ENCODE results near the gene BRICD5.

Gene BRICD5

DNA sequence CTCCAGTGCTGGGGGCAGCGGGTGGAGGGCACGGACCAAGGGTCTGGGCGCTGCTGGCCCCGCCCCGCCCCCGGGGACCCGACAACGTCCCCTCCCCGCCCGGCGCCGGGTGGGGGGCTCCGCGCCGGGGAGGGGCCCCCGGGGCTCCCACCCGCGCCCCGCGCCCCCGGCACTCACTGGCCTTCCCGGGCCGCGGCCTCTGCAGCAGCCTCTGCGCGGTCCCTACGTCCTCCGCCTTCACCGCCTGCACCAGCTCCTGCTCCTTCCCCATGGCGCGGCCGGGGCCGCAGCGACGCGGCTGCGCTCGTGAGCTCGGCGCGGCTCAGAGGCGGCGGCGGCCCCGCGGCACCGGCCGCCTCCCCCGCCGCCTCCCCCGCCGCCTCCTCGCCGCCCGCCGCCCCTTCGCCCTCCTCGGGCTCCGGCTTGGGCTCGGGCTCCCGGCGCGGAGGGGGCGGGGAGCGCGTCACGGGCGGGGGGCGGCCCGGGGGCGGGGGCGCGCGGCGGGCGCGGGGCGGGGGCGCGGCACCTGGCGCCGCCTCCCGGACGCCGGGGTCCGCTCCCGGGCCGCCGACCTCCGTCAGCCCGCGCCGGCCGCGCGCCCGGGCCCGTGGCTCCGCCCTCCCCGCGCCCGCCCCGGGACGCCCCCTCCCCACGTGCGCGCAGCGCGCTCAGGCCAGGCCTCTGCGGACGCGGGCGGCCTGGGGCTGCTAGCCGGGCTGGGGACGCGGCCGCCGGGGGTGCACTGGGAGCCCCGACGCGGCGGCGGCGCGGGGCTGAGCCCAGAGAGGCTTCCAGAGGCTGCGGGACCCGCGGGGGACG is 14.3 kb downstream of the BRICD5 start, which contains the start of gene CASKIN1:
Gene CASKIN1, minus strand, starts transcription at position 444 of the 819 bp plus-strand sequence. Its CDS starts 173 bp downstream, at position 271.
- H3K27me3 ChIP-seq (ENCODE audit: insufficient read depth, low read length): no peaks in the 10 kb centered on the region
- peak within 1 kb of the TSS; percentile 57 for H3K4me3 ChIP-seq (ENCODE audit: low read length)
- no peaks in the 10 kb centered on the region for H3K9me3 ChIP-seq (ENCODE audit: low read length)
- H2AFZ ChIP-seq (ENCODE audit: low read depth, low read length): peak within 1 kb of the TSS; percentile 31
- H3K36me3 ChIP-seq (ENCODE audit: insufficient read depth, low read length): no peaks in the 10 kb centered on the region
- peaks cover 19% of the 10 kb centered on the region for H3K4me1 ChIP-seq (ENCODE audit: insufficient read depth, low read length)

DNA sequence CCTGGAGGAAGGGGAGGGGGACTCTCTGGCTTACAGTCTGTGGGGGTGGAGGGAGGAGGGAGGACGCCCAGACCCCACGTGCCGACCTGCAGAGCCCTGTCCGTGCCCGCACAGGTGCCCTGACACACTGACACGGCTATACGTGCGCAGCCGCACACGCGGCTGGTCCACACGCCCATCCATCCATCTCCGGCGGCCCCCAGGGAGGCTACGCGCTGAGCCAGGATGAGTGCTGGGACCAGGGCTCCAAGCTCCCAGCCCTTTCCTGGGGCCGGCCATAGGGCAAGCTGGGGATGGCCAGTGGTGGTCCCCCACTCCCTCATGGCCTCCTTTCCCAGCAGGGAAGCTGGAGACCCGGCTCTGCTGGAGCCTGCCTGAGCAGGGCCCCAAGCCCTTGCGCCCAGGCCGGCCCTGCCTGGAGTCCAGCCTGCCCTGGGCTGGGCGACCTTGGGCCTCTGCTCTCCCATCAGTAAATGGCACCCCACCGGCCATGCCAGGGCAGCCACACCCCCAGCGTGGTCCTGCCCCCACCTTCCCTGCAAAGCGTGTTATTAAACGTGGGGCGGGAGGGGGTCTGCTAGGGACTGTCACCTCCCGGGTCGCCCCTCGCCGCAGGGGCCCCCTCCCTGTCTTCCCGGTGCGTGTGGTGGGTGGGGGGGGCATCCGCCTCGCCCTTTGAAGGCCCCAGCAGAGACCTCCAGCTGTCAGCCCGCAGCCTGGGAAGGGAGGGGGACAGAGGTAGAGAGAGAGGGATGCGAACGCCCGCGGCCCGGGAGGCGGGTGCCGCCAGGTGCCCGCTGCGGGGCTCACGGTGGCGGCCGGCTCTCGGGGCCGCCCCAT is 15.1 kb downstream of the BRICD5 start:
- Histone ChIP-seq H2AFZ (ENCODE audit: low read depth, low read length) (peak overlapping the region; percentile 31), H3K4me1 (ENCODE audit: insufficient read depth, low read length) (peaks cover 19% of the 10 kb centered on the region), H3K27me3 (ENCODE audit: insufficient read depth, low read length) (no peaks in the 10 kb centered on the region), H3K4me3 (ENCODE audit: low read length) (peak overlapping the region; percentile 57), H3K9me3 (ENCODE audit: low read length) (no peaks in the 10 kb centered on the region), H3K36me3 (ENCODE audit: insufficient read depth, low read length) (no peaks in the 10 kb centered on the region)

GRCh38 chr16:2194852-2195321 is 15.8 kb downstream of the BRICD5 start:
- H2AFZ ChIP-seq (ENCODE audit: low read depth, low read length): no peak overlapping the region
- H3K4me1 ChIP-seq (ENCODE audit: insufficient read depth, low read length): peaks cover 26% of the 10 kb centered on the region
- H3K36me3 ChIP-seq (ENCODE audit: insufficient read depth, low read length): no peaks in the 10 kb centered on the region
- no peaks in the 10 kb centered on the region for H3K9me3 ChIP-seq (ENCODE audit: low read length)
- no peak overlapping the region for H3K4me3 ChIP-seq (ENCODE audit: low read length)
- no peaks in the 10 kb centered on the region for H3K27me3 ChIP-seq (ENCODE audit: insufficient read depth, low read length)

- Histone ChIP-seq H3K36me3 (ENCODE audit: insufficient read depth, low read length) (no peaks in the 10 kb centered on the region), H3K9me3 (ENCODE audit: low read length) (no peaks in the 10 kb centered on the region), H3K27me3 (ENCODE audit: insufficient read depth, low read length) (no peaks in the 10 kb centered on the region), H3K4me3 (ENCODE audit: low read length) (no peak overlapping the region), H3K4me1 (ENCODE audit: insufficient read depth, low read length) (peaks cover 26% of the 10 kb centered on the region), H2AFZ (ENCODE audit: low read depth, low read length) (no peak overlapping the region)
These were observed 16.4 kb downstream of the BRICD5 start for GRCh38 chr16:2194166-2194834.

- Histone ChIP-seq H3K27me3 (ENCODE audit: insufficient read depth, low read length) (no peaks in the 10 kb centered on the region), H3K36me3 (ENCODE audit: insufficient read depth, low read length) (no peaks in the 10 kb centered on the region), H3K4me3 (ENCODE audit: low read length) (no peak overlapping the region), H2AFZ (ENCODE audit: low read depth, low read length) (no peak overlapping the region), H3K9me3 (ENCODE audit: low read length) (no peaks in the 10 kb centered on the region), H3K4me1 (ENCODE audit: insufficient read depth, low read length) (peaks cover 26% of the 10 kb centered on the region)
These were observed 19.3 kb downstream of the BRICD5 start for GRCh38 chr16:2191446-2191706.

- no peak overlapping the region for H2AFZ ChIP-seq (ENCODE audit: low read depth, low read length)
- no peaks in the 10 kb centered on the region for H3K27me3 ChIP-seq (ENCODE audit: insufficient read depth, low read length)
- no peaks in the 10 kb centered on the region for H3K9me3 ChIP-seq (ENCODE audit: low read length)
- H3K36me3 ChIP-seq (ENCODE audit: insufficient read depth, low read length): no peaks in the 10 kb centered on the region
- H3K4me3 ChIP-seq (ENCODE audit: low read length): no peak overlapping the region
- peaks cover 26% of the 10 kb centered on the region for H3K4me1 ChIP-seq (ENCODE audit: insufficient read depth, low read length)
These were observed 19.8 kb downstream of the BRICD5 start for GRCh38 chr16:2190659-2191445.

DNA sequence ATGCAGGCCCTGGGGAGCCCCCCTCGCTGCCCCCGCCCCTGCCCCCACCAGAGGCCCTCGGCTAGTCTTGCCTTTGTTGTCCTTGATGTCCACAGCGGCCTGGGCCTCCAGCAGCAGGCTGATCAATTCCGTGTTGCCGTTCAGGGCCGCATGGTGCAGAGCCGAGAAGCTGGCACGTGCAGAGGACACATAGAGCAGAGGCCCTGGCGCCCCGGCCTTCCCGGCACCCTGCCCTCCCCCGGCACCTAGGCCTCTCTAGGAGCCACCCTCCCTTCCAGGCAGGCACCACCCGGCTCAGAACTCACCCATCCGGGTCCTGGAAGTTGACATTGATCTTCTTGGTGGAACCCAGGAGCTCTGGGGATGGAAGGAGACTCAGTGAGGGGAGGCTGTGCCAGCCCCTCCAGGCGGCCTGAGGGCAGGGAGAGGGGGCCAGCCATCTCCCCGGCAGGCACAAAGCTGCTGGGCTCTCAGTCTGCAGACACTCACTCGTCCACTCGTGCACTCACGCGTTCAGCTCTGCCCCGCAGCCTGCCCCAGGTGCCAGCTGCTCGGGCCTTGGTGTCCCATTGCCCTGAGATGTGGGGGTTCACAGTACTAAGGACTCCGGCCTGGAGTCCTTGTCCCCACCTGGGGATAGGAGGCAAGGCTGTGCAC is 20.5 kb downstream of the BRICD5 start:
- Histone ChIP-seq H3K9me3 (ENCODE audit: low read length) (no peaks in the 10 kb centered on the region), H2AFZ (ENCODE audit: low read depth, low read length) (no peak overlapping the region), H3K4me3 (ENCODE audit: low read length) (no peak overlapping the region), H3K4me1 (ENCODE audit: insufficient read depth, low read length) (peaks cover 19% of the 10 kb centered on the region), H3K27me3 (ENCODE audit: insufficient read depth, low read length) (no peaks in the 10 kb centered on the region), H3K36me3 (ENCODE audit: insufficient read depth, low read length) (no peaks in the 10 kb centered on the region)

- no peaks in the 10 kb centered on the region for H3K36me3 ChIP-seq (ENCODE audit: insufficient read depth, low read length)
- no peaks in the 10 kb centered on the region for H3K9me3 ChIP-seq (ENCODE audit: low read length)
- no peak overlapping the region for H2AFZ ChIP-seq (ENCODE audit: low read depth, low read length)
- H3K4me1 ChIP-seq (ENCODE audit: insufficient read depth, low read length): peaks cover 12% of the 10 kb centered on the region
- H3K27me3 ChIP-seq (ENCODE audit: insufficient read depth, low read length): no peaks in the 10 kb centered on the region
- H3K4me3 ChIP-seq (ENCODE audit: low read length): no peak overlapping the region
These were observed 21.3 kb downstream of the BRICD5 start for GRCh38 chr16:2189252-2189893.

DNA sequence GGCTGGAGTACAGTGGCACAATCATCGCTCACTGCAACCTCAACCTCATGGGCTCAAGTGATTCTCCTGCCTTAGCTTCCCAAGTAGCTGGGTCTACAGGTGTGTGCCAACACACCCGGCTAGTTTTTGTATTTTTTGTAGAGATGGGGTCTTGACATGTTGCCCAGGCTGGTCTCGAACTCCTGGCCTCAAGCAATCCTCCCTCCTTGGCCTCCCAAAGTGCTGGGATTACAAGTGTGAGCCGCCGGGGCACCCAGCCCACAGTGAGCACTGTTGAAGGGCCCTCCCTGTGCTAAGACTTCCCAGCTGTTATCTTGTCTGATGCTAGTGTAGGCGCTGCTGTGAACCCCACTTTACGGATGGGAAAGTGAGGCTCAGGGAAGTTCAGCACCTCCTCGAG is 22.3 kb downstream of the BRICD5 start:
- no peak overlapping the region for H3K4me3 ChIP-seq (ENCODE audit: low read length)
- peaks cover 7% of the 10 kb centered on the region for H3K4me1 ChIP-seq (ENCODE audit: insufficient read depth, low read length)
- H3K36me3 ChIP-seq (ENCODE audit: insufficient read depth, low read length): peaks cover 4% of the 10 kb centered on the region
- H2AFZ ChIP-seq (ENCODE audit: low read depth, low read length): no peak overlapping the region
- no peaks in the 10 kb centered on the region for H3K9me3 ChIP-seq (ENCODE audit: low read length)
- H3K27me3 ChIP-seq (ENCODE audit: insufficient read depth, low read length): no peaks in the 10 kb centered on the region

GRCh38 chr16:2187212-2187611 is 23.5 kb downstream of the BRICD5 start:
- peaks cover 7% of the 10 kb centered on the region for H3K4me1 ChIP-seq (ENCODE audit: insufficient read depth, low read length)
- H3K36me3 ChIP-seq (ENCODE audit: insufficient read depth, low read length): peaks cover 6% of the 10 kb centered on the region
- H3K9me3 ChIP-seq (ENCODE audit: low read length): no peaks in the 10 kb centered on the region
- H2AFZ ChIP-seq (ENCODE audit: low read depth, low read length): no peak overlapping the region
- no peak overlapping the region for H3K4me3 ChIP-seq (ENCODE audit: low read length)
- no peaks in the 10 kb centered on the region for H3K27me3 ChIP-seq (ENCODE audit: insufficient read depth, low read length)

GRCh38 chr16:2186505-2186904 is 24.2 kb downstream of the BRICD5 start:
- Histone ChIP-seq H3K9me3 (ENCODE audit: low read length) (no peaks in the 10 kb centered on the region), H3K4me1 (ENCODE audit: insufficient read depth, low read length) (peaks cover 7% of the 10 kb centered on the region), H3K36me3 (ENCODE audit: insufficient read depth, low read length) (peaks cover 6% of the 10 kb centered on the region), H2AFZ (ENCODE audit: low read depth, low read length) (no peak overlapping the region), H3K4me3 (ENCODE audit: low read length) (no peak overlapping the region), H3K27me3 (ENCODE audit: insufficient read depth, low read length) (no peaks in the 10 kb centered on the region)

- Histone ChIP-seq H3K9me3 (ENCODE audit: low read length) (no peaks in the 10 kb centered on the region), H3K4me3 (ENCODE audit: low read length) (no peak overlapping the region), H3K27me3 (ENCODE audit: insufficient read depth, low read length) (no peaks in the 10 kb centered on the region), H2AFZ (ENCODE audit: low read depth, low read length) (no peak overlapping the region), H3K4me1 (ENCODE audit: insufficient read depth, low read length) (peaks cover 7% of the 10 kb centered on the region), H3K36me3 (ENCODE audit: insufficient read depth, low read length) (peaks cover 6% of the 10 kb centered on the region)
These were observed 24.6 kb downstream of the BRICD5 start for GRCh38 chr16:2186064-2186463.
